ENCODE results near the gene ALDOB.

Gene ALDOB

DNA sequence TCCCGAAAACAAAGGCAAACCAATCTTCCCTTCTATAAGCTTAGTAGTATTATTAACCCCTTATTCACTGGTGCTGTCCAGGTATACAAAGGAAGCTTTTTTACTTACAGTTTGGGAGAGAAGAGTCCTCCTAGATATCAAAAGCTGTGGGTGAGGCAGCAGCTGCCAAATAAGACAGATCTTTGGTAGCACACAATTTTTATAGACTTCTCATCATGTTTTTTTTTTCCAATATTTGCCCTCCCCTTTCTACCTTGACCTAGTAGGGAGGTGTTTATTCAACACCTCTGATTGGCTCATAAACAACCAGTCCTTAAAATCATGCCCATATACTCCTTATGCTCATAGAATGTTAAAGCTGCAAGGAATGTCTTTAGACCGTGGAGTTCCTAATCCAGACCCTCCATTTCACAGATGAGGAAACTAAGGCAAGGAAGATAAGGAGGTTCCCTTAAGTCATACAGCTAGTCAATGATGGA lies at the start of gene ALDOB:
ALDOB (minus strand) TSS at position 174 of the 479 bp plus-strand sequence. CDS start 4,887 bp downstream, outside the sequence.
- no peak for DNase-seq

DNA sequence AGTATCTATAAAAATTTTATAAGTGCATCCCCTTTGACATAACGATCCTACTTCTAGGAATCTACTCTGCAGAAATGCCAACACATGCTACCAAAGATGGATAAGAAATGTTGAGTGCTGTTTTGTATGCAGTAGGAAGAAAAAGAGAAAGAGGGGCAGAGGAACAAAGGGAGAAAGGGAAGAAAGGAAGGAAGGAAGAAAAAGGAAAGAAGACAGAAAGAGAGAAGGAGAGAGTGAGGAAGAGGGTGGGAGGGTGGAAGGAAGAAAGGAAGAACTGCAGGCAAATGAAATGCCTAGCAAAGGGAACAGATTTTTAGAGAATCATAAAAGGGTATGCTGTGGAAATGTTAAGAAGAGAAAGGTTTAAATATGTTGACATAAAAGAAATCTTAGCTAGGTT lies 48.5 kb upstream of the ALDOB start:
- no peak for DNase-seq

DNA sequence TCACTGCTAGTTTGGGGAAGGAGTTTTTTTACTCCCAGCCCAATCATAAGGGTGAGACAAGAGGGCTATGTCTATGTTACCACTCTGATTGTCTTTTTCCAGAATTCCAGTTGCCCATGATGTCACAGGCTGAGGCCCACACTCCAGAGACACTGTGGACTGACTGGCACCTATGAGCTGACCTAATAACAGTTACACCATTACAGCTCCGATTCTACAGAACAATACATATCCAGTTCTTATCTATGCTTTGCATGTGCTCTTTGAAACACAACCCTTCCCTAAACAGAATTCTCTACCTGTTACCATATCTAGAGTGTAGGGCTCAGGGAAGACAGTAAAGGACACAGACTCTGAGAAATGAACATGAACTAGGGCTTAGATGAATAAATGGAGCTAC lies 45.7 kb upstream of the ALDOB start:
- DNase-seq, result no peak

DNA sequence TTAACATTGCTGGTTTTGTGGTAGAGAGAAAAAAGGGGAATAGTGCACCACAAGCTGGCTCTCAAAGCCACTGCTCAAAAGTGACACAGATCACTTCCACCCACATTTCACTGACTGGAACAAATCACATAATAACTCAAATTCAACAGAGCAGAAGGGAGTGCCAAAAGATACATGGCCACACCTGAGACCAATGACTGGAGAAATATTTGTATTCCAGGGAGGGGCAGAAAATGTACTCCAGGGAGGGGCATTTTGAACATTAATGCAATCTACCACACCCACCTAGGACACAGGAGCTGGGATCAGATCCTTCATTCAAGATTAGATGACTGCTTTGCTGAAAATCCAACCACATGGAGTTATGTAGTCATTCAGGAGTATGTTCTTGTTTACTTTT lies 44.8 kb upstream of the ALDOB start:
- no peak for DNase-seq

DNA sequence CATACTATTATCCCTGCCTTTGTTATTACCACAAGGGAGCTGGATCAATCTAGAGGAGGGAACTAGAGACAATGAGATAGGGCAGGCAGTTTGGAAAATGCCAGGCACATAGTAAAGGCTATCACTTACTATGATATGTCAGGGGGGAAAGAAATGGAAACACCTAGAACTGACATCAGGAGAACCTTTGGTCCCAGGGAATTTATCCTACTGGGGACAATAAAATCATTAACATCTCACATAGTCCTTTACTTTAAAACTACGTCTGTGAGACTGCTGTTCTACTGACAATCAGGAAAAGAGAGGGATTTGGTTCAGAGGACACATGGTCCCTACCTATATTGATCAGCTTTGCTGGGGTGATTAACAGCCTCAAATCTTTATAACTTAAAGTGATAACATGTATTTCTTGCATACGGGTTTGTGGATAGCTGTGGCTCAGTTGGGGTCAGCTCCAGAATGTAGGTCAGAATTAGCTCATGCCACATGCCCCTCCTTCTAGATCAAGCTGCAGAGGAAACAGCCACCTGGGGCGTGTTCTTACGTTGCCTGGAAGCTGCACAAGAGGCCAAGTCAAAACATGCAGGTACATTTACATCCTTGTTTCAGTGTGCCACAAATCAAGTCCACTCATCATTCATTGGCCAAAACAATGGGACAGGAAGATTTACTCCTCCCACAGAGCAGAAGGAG lies 43.9 kb upstream of the ALDOB start:
- DNase-seq, result no peak

DNA sequence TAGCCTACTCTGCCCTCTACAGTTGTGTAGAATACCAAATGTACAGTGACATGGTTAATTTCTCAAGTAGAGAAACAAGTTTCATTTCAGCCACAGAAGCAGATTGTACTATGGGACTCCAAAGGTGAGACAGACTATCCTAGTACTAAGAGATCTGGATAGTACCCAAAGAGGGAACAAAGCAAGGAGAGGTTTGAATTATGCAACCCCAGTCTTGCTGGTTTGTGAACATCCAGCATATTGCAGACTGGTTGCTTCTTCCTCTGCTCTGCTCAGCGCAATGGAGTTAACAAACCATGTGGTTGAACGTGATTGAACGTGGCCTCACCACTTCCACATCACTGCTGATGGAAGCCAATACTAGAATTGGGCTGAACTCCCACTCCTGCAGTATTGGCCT lies 43.3 kb upstream of the ALDOB start:
- DNase-seq, result no peak

DNA sequence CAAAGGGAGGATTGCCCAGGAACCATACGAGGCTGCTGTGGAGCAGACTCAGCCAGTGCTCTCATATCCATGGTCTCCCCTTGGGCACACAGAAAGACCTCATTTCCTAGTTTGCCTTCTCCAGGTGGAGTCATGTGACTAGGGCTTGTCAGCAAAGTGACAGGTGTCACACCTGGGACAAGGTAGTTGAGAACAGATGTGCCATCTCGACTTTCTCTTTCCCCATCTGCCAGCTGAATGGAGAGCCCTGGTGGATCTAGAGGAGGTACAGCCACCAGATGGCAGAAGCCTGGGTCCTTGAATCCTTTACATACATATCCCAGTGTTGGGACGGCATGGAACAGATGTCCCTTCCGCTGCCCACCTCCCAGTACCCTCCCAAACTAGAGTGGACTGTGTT lies 42.9 kb upstream of the ALDOB start:
- no peak for DNase-seq

DNA sequence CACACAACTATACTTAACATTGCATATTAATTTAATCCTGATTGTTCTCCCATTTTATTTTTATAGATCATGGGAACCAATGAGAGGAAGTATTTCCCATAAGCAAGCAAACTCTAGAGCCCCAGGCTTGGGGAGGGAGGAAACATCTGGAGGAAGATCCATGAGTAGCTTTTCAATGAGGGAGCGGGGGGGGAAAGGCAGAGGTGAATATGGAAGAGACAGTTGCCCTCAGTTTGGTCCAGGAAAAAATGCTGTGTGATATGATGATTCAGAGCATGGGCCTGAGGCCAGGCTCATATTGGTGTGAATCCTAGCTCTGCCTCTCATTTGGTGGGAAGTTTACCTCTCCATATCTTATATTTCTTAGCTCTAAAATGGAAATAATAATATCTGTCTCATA lies 42.2 kb upstream of the ALDOB start:
- DNase-seq, result no peak

DNA sequence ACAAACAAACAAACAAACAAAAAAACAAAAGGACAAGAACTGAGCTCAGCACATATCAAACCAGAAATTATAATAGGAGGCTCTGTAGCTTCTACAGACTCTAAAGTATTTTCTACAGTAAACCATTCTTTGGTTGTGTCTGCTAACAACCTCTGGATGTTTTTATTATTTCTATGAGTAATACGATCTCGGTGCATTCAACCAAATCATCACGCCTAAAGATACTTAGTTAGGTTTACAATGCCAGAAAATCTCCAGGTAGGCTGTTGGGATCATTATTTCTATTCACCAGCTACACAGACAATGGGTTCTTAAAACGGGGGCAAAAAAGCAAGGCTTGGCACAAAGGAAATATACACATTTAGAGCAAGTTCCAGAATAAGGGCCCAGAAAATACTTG lies 41.6 kb upstream of the ALDOB start:
- no peak for DNase-seq

DNA sequence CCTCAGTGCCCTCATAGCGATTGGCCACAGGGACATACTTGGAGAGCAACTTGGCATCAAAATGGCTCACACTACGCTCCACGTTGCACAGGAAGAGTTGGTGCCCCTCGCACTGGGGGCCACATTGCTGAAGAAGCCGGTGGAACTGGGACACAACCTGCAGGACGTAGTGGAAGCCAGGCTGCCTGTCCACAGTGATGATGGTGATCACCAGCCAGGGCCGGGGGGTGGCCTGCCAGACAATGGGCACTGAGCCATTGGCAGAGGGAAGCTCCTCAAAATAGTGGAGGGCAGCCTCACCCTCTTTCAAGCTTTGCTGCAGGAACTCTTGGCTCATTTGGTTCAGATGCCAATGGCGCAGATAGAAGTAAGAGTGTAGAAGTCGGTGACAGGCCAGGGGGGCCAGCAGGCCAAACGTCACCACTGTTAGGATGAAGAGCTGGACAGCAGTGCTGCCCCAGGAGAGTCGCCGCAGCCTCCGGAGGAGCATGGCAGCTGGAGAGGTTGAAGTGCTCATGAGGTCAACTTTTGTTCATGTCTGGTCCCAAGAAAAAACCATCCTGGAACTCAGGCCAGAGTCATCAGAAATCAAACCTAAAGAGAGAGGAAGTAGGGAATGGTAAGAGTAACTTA lies 41.1 kb upstream of the ALDOB start:
- DNase-seq, result no peak

DNA sequence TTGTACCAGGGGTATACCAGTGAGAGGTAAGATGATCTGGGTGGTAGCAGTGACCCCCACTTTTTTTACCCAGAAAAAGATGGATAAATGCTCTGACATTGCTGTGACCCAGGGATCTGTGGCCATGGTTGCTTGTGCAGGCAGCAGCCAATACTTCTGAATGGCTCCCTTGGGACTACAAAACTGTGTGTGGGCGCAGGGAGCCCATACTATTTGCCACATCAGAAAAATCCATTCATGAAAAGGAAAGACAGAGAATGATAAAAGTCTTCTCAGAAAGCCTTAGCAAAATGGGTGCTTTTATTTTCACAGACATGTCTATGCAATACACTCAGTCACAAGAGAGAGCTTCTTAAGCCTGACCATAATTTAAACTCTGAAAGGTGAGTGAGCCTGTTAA lies 37.3 kb upstream of the ALDOB start:
- no peak for DNase-seq

DNA sequence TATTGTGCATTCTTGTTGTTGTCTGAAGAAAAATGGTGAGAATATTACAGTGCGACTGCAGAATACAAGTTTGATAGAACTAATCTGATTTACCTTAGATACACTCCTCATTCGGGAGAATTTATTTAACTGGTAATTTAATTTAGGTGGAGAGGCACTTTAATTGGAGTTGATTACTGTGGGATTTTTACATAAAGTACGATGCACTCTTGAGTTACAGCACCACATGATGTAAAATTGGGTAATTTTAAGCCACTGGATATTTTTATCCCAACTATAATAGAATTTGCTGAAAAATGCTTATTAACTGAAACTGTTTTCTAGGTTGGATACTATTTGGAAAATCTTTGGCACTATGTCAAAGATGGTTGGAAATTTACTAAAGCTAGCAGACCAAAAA lies 35.4 kb upstream of the ALDOB start:
- DNase-seq, result no peak

DNA sequence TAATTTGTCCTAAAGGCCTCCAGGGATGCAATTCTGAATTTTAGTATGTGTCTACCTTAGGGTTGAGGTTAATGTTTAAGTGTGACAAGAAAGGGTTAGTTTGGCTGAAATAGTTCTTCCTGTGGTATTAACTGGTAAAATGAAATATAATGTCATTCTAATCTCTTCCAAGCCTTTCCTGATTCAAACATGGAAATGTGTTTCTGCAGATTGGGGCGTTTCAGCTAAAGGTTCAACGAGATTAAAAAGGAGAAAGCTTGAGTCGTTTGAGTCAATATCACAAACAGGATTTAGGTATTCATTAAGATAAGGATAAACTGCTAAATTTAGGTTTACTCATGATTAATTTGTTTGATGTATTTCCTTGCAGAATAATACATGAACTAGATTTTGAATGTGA lies 34.4 kb upstream of the ALDOB start:
- DNase-seq, result no peak

DNA sequence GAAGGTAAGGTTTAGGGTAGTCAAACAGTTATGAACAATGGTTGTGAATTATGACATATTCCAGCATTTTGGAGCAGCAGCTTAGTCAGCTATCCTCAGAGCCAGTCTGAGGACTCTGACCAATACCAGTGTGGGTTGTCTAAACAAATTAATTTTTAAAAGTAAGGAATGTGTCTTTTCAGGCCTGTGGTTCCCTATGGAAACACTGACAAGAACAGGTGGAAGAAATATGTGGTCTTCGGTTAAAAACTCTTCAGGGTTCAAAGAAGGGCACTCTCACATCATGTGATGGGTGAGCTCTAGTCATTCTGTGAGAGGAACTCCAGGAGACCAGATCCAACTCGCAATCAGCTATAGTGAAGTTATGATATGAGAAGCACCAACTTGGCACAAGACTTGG lies 33.5 kb upstream of the ALDOB start:
- no peak for DNase-seq

DNA sequence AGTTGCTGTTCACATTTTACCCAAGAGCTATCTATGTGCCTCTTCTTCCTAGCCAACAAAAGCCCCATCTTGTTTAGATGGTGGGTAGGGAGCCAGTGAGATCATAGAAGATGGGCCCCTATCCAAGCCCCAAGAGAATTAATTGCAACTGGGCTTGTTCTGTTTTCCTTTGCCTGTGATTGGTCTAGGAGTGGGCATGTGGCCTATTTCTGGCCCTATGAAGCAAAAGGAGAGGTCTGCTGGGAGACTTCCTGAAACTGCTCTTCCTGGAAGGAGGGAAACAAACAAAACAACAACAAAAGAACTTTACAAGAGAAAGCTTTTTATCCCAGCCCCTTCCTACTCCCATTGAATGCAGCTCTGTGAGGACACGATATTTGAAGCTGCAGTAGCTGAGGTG lies 32.5 kb upstream of the ALDOB start:
- no peak for DNase-seq

DNA sequence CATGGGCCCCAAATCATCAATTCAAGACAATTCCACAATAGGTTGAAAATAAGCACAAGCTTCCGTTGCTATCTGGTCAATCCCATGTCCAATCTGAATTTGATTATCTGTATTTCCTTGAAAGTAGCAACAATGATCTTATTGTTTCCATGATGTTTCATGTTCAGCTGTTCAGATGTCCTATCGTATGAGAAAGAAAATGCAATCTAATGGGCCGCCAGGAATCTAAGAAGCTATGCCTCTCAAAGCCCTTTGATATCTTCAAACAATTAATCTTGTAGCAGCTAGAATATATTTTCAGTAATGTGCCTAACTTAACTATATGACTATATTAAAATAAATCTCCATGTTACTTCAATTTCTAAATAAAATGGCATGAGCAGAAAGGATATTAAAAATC lies 32.1 kb upstream of the ALDOB start:
- no peak for DNase-seq

DNA sequence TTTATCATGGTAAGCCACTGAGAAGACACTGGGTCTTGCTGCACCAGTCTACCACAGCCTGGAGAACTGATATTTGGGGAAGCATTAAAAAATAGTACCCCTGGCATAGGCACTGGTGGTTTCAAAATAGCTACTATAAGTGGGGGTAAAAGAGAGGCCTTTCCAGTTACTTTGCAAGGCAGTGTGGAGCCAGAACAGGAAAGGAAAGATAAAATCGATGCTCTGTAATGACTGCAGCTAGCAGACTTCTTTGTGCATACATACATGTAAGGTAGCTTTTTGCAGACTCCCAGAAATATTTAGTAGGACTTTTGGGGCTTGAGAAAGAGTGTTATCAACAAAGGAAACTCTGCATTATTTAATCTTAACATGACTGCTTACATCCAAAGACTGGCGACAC lies 31.3 kb upstream of the ALDOB start:
- DNase-seq, result no peak

DNA sequence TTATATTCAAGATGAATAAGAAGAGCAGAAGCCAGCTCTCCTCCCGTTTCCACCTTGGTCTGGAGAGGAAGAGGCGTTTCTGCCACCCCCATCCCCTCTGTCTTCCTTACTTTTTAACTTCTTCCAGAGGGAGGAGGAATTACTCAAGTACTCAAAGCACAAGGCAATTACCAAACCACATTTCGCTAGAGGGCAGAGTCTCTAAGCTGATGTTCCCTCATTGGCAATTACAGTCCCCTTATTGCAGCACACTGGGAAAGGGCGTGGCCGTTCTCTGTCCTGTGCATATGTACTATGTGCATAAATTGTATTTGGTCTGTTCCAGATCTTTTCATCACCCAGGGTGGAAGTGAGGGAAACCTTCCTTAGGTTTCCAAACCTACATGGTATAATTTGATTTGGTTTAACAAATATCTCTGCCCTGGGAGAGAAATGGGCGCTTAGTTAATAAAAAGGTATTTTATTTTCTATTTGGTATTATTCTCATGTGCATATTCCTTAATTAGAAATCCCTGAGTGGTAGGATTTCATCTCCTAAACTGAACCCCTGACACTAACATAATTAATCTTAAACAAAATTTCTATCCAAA lies 29.8 kb upstream of the ALDOB start:
- DNase-seq, result peak; percentile 69

DNA sequence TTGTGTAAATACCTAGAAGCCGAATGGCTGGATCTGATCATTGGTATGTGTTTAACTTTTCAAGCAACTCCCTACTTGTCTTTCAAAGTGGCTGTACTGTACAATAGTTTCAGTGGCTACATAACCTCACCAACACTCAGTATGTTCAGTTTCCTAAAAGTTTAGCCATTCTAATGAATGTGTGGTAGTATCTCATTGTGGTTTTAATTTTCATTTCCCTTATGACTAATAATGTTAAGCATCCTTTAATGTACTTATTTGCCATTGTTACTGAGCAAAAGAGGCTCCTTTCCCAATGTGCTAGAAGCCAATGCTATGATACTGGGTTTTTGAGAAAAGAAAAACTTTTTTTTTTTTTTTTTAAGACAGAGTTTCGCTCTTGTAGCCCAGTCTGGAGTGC lies 27.8 kb upstream of the ALDOB start:
- no peak for DNase-seq

DNA sequence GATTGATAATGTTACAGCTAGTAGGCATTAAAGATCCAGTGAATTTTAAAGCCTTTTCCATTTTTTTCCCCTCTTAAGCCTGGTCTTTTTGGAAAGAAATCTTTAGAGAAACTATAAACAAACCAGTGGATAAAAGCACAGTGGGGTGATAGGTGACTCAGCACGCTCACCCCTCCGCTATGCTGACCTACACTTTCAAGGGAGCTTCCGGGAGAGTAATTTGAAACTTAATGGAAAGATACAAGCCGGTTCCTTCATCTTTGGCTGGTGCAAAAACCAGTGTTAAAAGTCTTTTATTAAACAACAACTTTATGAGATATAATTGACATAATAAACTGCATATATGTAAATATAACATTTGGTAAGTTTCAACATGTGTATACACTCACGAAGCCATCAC lies 27.0 kb upstream of the ALDOB start:
- DNase-seq, result no peak

DNA sequence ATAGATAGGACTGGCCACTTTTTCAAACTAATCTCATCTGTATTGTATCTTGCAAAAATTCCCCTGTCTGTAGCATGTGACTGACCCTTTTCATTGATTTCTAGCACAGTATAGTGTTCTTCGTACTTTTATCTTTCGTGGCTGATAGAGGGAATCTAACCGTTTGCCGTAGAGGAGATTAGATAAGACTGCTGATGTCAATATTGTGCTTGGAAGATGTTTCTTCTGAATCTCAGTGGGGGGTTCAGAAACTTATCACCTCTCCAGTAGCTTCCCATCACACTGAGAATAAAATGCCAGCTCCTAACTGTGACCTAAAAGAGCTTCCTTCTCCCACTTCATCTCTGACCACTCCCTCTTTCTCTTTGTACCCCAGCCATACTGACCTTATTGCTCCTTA lies 25.4 kb upstream of the ALDOB start:
- DNase-seq, result no peak

DNA sequence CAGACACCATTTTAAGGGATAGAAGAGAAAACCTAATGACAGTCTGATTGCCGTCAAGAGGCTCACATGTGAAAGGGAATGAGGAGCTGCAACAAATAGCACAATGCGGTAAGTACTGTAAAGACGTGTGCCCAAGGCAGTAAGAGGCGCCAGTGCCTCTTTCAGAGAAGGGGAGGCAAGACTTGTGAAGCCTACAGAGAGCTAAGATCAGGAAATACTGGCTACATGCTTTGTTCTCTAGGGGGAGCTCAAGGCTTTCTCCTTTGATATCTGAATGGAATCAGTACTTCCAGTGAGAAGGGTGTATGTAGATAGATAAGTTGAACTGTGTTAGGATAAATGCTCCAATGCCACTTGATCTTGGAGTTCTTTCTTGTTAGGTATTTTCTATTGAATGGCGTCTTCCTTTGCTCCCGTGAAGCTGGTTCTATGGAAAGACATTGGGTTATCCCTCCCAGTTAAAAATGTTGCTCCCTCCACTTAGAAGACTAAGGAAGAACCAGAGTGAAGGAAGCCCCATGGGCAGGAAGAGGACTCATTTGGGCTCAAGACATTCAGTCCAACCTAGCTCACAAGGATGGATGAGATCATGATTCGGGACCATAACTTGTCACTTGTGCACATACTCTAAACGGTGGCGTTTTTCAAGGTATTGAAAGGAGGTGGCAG lies 23.5 kb upstream of the ALDOB start:
- peak; percentile 78 for DNase-seq

DNA sequence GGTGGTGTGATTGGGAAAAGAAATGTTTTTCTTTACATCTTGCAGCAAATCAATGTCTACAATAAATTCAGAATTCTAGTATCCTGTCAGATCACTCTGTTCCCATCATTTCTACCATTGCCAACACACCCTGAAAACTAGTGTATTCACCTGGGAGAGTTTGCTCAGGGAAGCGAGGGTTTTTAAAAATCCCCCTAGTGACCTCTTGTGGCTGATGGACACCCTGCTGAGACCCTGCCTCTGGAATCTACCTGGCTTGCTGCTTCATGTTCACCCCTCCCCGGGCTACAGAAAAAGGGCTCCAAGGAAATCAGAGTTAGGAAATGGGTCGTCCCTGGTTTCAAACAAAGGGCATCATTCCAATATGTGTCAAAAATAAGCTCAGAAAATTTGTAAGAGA lies 21.4 kb upstream of the ALDOB start:
- peak; percentile 55 for DNase-seq

DNA sequence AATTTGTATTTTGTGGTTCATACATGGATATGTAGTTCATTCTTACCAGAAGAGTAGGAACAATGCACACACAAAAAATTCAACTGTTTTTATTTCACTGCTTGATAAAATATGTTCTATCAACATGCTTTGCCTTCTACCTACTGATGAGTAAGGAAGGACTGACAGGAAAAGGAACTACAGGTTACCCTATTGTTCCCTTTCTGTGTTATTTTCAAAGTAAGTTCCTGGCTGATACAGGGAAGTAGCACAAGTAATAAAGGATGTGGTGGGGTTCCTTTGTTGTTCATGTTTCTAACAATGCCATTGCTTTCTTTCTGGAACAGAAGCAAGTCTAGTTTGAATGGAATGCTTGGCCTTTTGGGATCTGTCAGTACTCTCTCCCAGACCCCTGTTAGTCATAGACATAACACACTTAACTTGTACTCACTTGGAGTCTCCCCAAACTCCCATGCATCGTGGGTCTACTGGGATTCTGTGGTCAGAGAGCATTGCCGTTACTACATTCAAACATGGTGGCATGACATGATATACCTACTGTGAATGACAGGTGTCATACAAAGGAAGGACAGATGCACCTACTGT lies 20.2 kb upstream of the ALDOB start:
- DNase-seq, result no peak

Data from islet precursor cell (in vitro differentiated cells).